Medulla oblongata (tissue), 1 donor: ENCODE measurements around the gene EPHA6.
"Not testable (repeated sequence)": the region's sequence is repeated elsewhere in the genome, so short reads cannot be mapped to it uniquely, and the experiment has no call there.

Source experiments
- DNase-seq: peaks from one replicate; pipeline ENCODE4 v3.0.0-alpha.2; 2015; ENCODE audit errors: extremely low spot score

The EPHA6 gene

DNA sequence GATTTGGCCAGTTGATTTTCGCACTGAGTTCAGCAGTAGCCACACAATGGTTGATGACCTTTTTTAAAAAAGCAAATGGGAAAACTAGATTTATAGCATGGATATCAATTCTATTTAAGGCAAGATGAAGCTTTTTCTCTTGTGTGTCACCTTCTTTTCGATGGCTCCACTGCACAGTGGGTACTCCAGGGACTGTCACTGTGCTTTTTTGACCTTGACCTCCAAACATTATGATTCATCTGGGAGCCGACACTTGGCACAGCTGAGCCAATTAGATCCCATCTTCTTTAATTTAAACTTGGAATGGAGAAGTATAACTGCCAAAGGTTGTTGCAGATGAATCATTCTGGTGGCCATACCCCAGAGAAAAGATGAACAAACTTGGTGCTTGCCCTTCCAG is 367.3 kb downstream of the EPHA6 start:
- no peak for DNase-seq

DNA sequence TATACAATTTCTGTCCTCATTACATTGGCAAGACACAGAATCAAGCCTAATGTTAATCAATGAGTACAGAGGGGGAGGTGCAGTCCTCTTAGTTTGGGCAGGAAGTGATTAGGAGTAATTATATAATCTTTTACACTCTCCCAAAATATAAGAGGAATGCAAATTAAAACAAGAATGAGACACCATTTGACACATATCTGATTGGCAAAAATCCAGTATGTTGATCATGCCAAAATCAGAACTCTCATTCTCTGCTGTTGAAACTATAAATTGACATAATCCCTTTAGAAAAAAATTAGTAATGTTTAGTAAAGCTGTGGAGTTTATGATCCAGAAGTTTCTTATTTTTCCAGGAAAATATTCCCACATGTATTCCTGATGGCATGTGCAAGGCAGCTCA is 373.4 kb downstream of the EPHA6 start:
- DNase-seq: no peak

GRCh38 chr3:97189835-97190234 is 375.4 kb downstream of the EPHA6 start:
- DNase-seq: no peak

DNA sequence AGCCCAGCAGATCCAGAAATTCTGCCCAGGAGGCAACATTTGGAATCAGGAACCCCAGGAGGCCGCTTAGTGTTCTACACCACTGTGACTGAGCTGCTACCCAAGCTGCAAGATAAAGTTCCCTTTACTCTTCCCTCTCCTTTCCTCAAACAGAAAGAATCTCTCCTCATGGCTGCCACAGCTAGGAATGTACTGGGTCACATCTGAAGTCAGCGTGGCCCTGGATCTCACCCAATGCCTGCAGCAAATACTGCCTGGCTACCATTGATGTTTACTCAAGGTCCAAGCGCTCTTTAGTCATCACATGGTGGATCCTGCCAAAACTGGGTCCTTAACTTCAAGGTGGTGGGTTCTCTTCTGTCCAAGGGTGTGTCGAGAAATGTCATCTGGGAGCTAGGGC is 382.7 kb downstream of the EPHA6 start:
- no peak for DNase-seq

GRCh38 chr3:97197830-97198229 is 383.4 kb downstream of the EPHA6 start:
- no peak for DNase-seq

GRCh38 chr3:97200387-97200786 is 386.0 kb downstream of the EPHA6 start:
- no peak for DNase-seq

DNA sequence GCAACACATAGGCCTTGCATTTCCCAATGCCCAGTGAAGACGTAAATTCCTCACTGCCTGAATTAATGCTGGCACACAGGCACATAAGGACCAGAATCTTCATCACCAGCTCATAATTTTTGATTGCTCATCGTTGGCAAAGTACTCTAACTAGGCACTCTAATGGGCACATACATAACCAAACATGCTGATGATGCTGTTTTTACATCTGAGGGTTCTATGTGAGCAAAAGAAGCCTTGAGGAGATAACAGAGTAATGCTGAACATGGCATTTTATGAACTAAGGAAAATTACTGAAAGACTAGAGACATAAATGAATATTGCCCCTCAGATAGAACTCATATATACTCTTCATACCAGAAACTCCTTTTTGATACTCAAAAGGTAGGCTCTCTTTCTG is 387.4 kb downstream of the EPHA6 start:
- DNase-seq: no peak

- DNase-seq: no peak
Observed at GRCh38 chr3:97228966-97229365, 414.6 kb downstream of the EPHA6 start.

DNA sequence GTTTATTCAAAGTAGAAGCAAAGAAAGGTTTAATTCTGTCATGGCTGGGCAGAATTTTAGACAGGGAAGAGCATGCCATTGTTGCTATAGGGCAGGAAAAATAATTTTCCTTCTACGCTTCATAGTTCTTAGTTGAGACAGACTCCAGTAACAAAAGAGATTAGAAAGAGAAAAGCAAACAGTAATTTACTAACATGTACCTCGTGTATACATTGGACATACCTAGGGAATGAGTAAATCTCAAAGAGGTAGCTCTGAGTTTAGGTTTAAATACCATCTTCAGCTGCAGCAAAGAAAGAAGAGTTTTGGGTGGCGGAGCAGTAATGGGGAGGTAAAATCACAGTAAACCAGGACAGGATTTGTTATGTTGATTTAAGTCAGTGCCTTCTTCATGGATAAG is 416.1 kb downstream of the EPHA6 start:
- DNase-seq: no peak

DNA sequence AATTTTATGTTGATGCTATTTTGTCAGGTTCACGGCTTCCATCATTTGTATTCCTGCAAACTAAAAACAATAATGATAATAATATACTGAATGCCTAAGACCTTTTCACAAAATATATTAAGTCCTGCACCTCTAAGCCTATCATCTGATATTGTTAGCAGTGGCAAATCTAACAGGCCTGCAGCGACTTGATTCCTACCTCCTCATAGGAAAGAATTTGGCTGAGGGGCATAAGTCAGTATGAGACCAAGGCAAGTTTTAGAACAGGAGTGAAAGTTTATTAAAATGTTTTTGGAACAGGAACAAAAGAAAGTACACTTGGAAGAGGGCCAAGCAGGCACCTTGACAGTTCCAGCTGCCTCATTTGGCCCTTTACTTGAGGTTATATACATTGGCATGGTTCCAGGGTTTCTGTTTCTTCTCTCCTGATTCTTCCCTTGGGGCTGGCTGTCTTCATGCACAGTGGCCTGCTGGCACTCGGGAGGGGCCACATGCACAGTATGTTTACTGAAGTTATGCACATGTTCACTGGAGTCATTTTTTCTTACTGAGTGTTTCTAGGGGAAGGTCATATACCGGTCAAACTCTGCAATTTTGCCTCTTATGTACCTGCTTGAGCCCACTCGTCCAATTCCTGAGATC is 418.1 kb downstream of the EPHA6 start:
- DNase-seq: no peak

- DNase-seq: no peak
Observed at GRCh38 chr3:97235179-97235578, 420.8 kb downstream of the EPHA6 start.

GRCh38 chr3:97235611-97236315 is 421.4 kb downstream of the EPHA6 start:
- no peak for DNase-seq

DNA sequence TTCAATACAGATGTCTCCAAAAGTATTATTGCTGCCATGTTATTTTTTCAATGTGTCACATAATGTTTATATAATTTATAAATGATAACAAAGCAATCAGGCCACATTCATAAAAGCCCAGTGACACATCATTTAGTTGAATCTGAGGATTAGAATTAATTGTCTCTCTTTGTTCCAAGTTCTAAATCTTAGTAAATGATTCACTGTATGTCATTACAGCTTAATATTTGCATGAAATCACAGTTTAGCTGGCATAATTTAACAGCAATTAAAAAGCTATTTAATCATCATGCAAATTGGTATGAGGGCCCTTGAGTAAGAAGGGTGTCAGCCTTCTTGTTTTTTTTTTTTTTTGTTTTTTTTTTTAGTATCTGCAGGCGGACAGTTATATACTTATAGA is 427.0 kb downstream of the EPHA6 start:
- DNase-seq: no peak

DNA sequence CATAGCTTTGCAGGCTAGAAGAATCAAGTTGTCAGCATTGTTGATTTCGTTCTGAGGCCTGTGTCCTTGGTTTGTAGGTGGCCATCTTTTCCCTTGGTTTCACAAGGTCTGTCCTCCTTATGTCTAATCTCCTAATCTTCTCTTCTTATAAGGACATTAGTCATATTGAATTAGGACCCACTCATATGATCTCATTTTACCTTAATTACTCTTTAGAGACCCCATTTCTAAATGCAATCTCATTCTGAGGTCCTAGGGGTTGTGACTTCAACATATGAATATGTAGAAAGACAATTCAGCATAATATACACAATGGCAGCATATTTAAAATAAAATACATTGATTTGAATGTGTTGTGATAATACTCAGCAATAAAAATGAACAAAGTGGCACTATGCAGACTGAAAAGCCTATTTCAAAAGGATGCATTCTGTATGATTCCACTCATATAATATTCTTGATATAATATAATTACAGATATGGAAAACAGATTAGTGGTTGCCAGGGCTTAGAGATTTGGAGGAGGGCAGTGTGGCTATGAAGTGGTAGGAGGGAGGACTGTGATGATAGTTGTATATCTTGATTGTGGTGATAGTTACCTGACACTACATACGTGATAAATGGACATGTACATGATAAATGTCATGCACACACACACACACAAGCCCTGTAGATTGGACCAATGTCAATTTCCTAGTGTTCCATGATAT is 431.0 kb downstream of the EPHA6 start:
- no peak for DNase-seq

DNA sequence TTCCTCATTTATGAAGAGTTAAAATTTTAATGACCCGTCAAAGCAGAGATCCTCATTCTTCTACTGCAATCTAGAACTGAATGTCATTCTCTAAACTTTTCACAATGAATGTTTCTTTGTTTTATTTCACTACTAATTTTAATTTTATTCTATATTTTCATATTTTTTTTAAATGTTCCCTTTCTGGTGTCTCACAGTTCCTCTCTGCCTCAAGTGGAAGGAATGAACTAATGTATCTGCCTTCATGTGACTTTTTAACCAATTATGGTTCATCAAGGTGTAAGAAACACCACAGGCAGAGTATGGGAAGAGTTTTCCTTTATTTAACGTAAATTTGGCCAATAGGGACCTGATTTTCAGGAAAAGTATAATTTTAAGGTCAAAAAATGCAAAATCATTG is 441.7 kb downstream of the EPHA6 start:
- DNase-seq: no peak

DNA sequence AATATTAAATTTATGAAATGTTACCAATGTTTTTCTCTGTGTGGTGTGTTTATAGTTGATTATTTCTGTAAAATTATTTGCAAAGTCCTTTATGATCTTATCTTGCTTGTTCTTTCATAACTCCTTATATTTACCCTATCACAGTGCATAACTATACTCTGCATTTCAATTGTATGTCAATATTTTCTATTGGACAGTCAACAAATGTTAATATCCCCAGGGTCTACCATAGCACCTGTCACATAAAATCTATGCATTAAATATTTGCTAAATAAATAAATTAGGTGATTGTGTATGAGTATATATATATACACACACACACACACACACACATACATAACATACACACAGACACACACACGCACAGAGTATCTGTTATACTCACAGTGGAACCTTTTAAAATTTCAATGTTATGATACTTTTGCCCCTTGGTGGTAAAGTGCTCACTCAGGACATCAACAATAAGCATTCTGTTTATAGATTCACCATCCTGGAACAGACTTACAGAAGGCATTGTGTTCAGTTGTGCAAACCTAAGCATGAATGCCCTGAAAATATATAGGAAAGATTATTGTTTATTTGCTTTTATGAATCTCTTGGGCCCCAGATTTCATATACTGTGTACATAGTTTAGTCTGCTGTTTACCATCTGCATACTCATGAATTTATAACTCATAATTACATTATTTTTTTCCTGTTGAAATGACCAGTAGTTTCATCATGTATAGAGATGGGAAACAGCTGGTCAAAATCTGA is 443.7 kb downstream of the EPHA6 start:
- no peak for DNase-seq

- no peak for DNase-seq
Observed at GRCh38 chr3:97259263-97259662, 444.9 kb downstream of the EPHA6 start.

- no peak for DNase-seq
Observed at GRCh38 chr3:97264180-97264579, 449.8 kb downstream of the EPHA6 start.

GRCh38 chr3:97265237-97266005 is 451.0 kb downstream of the EPHA6 start:
- DNase-seq: no peak

GRCh38 chr3:97269202-97269601 is 454.8 kb downstream of the EPHA6 start:
- DNase-seq: no peak

DNA sequence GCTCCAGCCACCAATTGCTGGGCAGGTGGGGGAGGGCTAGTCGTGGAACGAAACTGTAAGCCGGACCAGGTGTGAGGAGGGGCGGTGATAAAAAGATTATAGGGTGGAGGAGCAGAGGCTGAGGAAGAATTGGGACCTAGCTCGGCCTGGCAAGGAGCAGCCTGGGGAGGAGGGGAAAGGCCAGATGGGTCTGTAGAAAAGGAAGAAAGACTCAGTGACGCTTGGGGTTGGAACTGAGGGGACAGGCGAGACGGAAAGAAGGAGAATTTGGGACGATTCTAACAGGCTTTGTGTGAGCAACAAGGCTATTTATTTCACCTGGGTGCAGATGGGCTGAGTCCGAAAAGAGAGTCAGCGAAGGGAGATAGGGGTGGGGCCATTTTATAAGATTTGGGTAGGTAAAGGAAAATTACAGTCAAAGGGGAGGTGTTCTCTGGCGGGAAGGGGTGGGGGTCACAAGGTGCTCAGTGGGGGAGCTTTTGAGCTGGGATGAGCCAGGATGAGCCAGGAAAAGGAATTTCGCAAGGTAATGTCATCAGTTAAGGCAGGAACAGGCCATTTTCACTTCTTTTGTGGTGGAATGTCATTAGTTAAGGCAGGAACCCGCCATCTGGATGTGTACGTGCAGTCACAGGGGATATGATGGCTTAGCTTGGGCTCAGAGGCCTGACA is 462.6 kb downstream of the EPHA6 start:
- not testable (repeated sequence) for DNase-seq
